SK-N-SH (cell line): ENCODE data around the gene MYOCD. TPM values are rescaled to one million over a fixed set of nuclear protein-coding genes. Genes with fewer than 3 reads are reported as not detected.

Source experiments
- CTCF ChIA-PET: fragments of 300-600, 350-600 bp; formaldehyde crosslinking; extraction: SDS; loops from one replicate; lab custom pipeline; 2021; lab: Yijun Ruan, JAX
- POLR2A ChIA-PET: fragments of 350-600 bp; sonication (Branson Sonifier 250); formaldehyde crosslinking; extraction: SDS; loops from one replicate; lab custom pipeline; 2020; ENCODE audit warnings: antibody characterized with exemption, inconsistent platforms; lab: Yijun Ruan, JAX
- DNase-seq: peaks from one replicate; pipeline ENCODE4 v3.0.0; 2012
- H2AFZ ChIP-seq: fragments of 200-600 bp; sonication (generic); 2 replicates; pipeline ENCODE4 v1.8.1; 2016; ENCODE audit warnings: antibody characterized with exemption, mild to moderate bottlenecking, low read depth
- H3F3A ChIP-seq: fragments of 200-600 bp; sonication (generic); replicated peaks from 2 replicates; pipeline ENCODE3; 2016; ENCODE audit warnings: antibody characterized with exemption, mild to moderate bottlenecking; ENCODE audit not compliant: insufficient read depth
- H3K27ac ChIP-seq, 2 experiments: fragments of 200-500 bp in 1 of 2; fragments of 200-600 bp in 1 of 2; sonication (Bioruptor generic) in 1 of 2; sonication (generic), shearing (Covaris generic) in 1 of 2; 2 replicates each; pipeline versions ENCODE4 v1.5.1 to v1.6.1; 2014 to 2016; ENCODE audit warnings: low read depth in 2 of 2, inconsistent platforms in 1 of 2, low read length in 1 of 2, mild to moderate bottlenecking in 1 of 2, mixed read lengths in 1 of 2
- H3K27me3 ChIP-seq: fragments of 200-600 bp; sonication (generic), shearing (Covaris generic); 2 replicates; pipeline ENCODE4 v1.6.1; 2016; ENCODE audit warnings: mixed run types; ENCODE audit not compliant: insufficient read depth
- H3K36me3 ChIP-seq, 2 experiments: fragments of 200-500 bp in 1 of 2; fragments of 200-600 bp in 1 of 2; sonication (Bioruptor generic) in 1 of 2; sonication (generic) in 1 of 2; replicated peaks in 1 of 2; 2 replicates each; pipeline versions ENCODE3 to v1.5.1; 2014 to 2016; ENCODE audit warnings: low read length in 1 of 2, mild to moderate bottlenecking in 1 of 2; ENCODE audit not compliant: insufficient read depth in 2 of 2, control insufficient read depth in 1 of 2
- H3K4me1 ChIP-seq, 2 experiments: fragments of 200-500 bp in 1 of 2; fragments of 200-600 bp in 1 of 2; sonication (Bioruptor generic) in 1 of 2; sonication (generic), shearing (Covaris generic) in 1 of 2; 2 replicates each; pipeline versions ENCODE4 v1.5.1 to v1.6.1; 2014 to 2016; ENCODE audit warnings: low read depth in 1 of 2, low read length in 1 of 2, mixed run types in 1 of 2; ENCODE audit not compliant: insufficient read depth in 2 of 2, control insufficient read depth in 1 of 2
- H3K4me2 ChIP-seq: fragments of 200-600 bp; sonication (generic), shearing (Covaris generic); 2 replicates; pipeline ENCODE4 v1.6.1; 2017; ENCODE audit warnings: mixed run types
- H3K4me3 ChIP-seq, 2 experiments: fragments of 200-500 bp in 1 of 2; fragments of 200-600 bp in 1 of 2; sonication (Bioruptor generic) in 1 of 2; sonication (generic), shearing (Covaris generic) in 1 of 2; 2 replicates each; pipeline versions ENCODE4 v1.5.1 to v1.8.1; 2014 to 2016; ENCODE audit warnings: low read depth in 2 of 2, inconsistent platforms in 1 of 2, low read length in 1 of 2, mild to moderate bottlenecking in 1 of 2, mixed read lengths in 1 of 2, moderate library complexity in 1 of 2
- H3K79me2 ChIP-seq: fragments of 200-600 bp; sonication (generic); 2 replicates; pipeline ENCODE4 v1.8.1; 2017; ENCODE audit warnings: mild to moderate bottlenecking; ENCODE audit not compliant: insufficient read depth
- H3K9ac ChIP-seq: fragments of 200-600 bp; sonication (generic); 2 replicates; pipeline ENCODE4 v1.6.1; 2017; ENCODE audit warnings: mixed run types
- H3K9me2 ChIP-seq: fragments of 200-600 bp; sonication (generic); 2 replicates; pipeline ENCODE4 v1.6.1; 2017; ENCODE audit warnings: mixed run types
- H3K9me3 ChIP-seq: fragments of 200-600 bp; sonication (generic); 2 replicates; pipeline ENCODE4 v1.6.1; 2017; ENCODE audit warnings: mixed run types, mild to moderate bottlenecking, moderate library complexity
- H4K20me1 ChIP-seq: fragments of 200-600 bp; sonication (generic); 2 replicates; pipeline ENCODE4 v1.6.1; 2017; ENCODE audit warnings: mild to moderate bottlenecking, mixed run types; ENCODE audit not compliant: insufficient read depth
- FOSL2 ChIP-seq: IDR thresholded peaks from 2 replicates; pipeline ENCODE4 v1.4.0; 2012; ENCODE audit warnings: low read depth, mild to moderate bottlenecking, moderate library complexity, borderline replicate concordance
- FOXJ3 ChIP-seq: sonication (generic); formaldehyde crosslinking; IDR thresholded peaks from 2 replicates; pipeline ENCODE4 v1.5.1; 2020; ENCODE audit warnings: mild to moderate bottlenecking, missing genetic modification reagents
- GABPA ChIP-seq: IDR thresholded peaks from 2 replicates; pipeline ENCODE4 v1.4.0; 2012; ENCODE audit warnings: low read depth, mild to moderate bottlenecking
- IRF3 ChIP-seq: fragments of 150-350 bp; IDR thresholded peaks from 2 replicates; pipeline ENCODE4 v1.6.1; 2016; ENCODE audit warnings: mild to moderate bottlenecking, low read depth, low read length
- JUND ChIP-seq: IDR thresholded peaks from 2 replicates; pipeline ENCODE4 v1.4.0; 2012
- MAX ChIP-seq: IDR thresholded peaks from 2 replicates; pipeline ENCODE4 v1.4.0; 2012; ENCODE audit warnings: low read depth
- MEF2A ChIP-seq: IDR thresholded peaks from 2 replicates; pipeline ENCODE4 v1.4.0; 2012; ENCODE audit warnings: low read depth, borderline replicate concordance
- REST ChIP-seq: IDR thresholded peaks from 2 replicates; pipeline ENCODE4 v1.6.1; 2012; ENCODE audit warnings: mild to moderate bottlenecking, low read depth, low read length, moderate library complexity
- SMC3 ChIP-seq: IDR thresholded peaks from 2 replicates; pipeline ENCODE4 v1.6.1; 2012; ENCODE audit warnings: low read depth, low read length, improper control_type of control experiment
- TAF1 ChIP-seq: IDR thresholded peaks from 2 replicates; pipeline ENCODE4 v1.6.1; 2012; ENCODE audit warnings: low read depth, mild to moderate bottlenecking, low read length, moderate library complexity, borderline replicate concordance
- TCF12 ChIP-seq: IDR thresholded peaks from 2 replicates; pipeline ENCODE4 v1.4.0; 2012
- USF2 ChIP-seq: fragments of 150-350 bp; IDR thresholded peaks from 2 replicates; pipeline ENCODE4 v1.6.1; 2017; ENCODE audit warnings: antibody characterized with exemption, low read length, low read depth, borderline replicate concordance
- WGBS: methylation state at CpG from one replicate; pipeline ENCODE4 v1.1.6; 2017; ENCODE audit warnings: low lambda C conversion rate; 5-methylcytosine and 5-hydroxymethylcytosine counted together
- polyA plus RNA-seq, 3 experiments: library from polyadenylated mRNA; depleted of rRNA; stranded (reverse); fragments of >200 nt; gene quantifications; 2 replicates each; pipeline ENCODE4 v1.2.3, GENCODE V29; 2012

Gene MYOCD
- polyA plus RNA-seq, 1 of the 3 experiments (the other 2 are of a cell fraction), result not detected

- Histone ChIP-seq H2AFZ (no peak overlapping the region), H3K79me2 (no peaks in the 10 kb centered on the region), H3K4me1 (no peaks in the 10 kb centered on the region), H3K4me2 (no peak overlapping the region), H3K9me2 (no peaks in the 10 kb centered on the region), H3K27ac (no peak overlapping the region), H3K9ac (no peak overlapping the region), H4K20me1 (no peaks in the 10 kb centered on the region), H3F3A (peaks cover 4% of the 10 kb centered on the region), H3K36me3 (no peaks in the 10 kb centered on the region), H3K4me3 (no peak overlapping the region), H3K9me3 (no peaks in the 10 kb centered on the region), H3K27me3 (peaks cover 10% of the 10 kb centered on the region; the same call in 1 of the 2 replicates)
- DNase-seq, result no peak
- TF ChIP-seq FOSL2, result 0 out of 2 replicates have a peak, but pooled peaks have one; percentile 16
- no peak for TF ChIP-seq JUND
- 0% methylated on average over 2 of the region's 2 CpGs for WGBS
- CTCF ChIA-PET, result no interaction called here
- POLR2A ChIA-PET, result no interaction called here
Observed at GRCh38 chr17:12637015-12637414, 28.7 kb upstream of the MYOCD start.

- ChIA-PET POLR2A (no interaction called here), CTCF (no interaction called here)
- Histone ChIP-seq H3K9me2 (no peaks in the 10 kb centered on the region), H2AFZ (no peak overlapping the region), H3F3A (peaks cover 4% of the 10 kb centered on the region), H3K4me3 (no peak overlapping the region), H3K4me2 (no peak overlapping the region), H3K27ac (no peak overlapping the region), H3K9me3 (no peaks in the 10 kb centered on the region), H3K4me1 (no peaks in the 10 kb centered on the region), H4K20me1 (no peaks in the 10 kb centered on the region), H3K36me3 (no peaks in the 10 kb centered on the region), H3K9ac (no peak overlapping the region), H3K27me3 (peaks cover 10% of the 10 kb centered on the region; the same call in 1 of the 2 replicates), H3K79me2 (no peaks in the 10 kb centered on the region)
- TF ChIP-seq GABPA (no peak), FOXJ3 (no peak), TCF12 (no peak), REST (no peak), IRF3 (no peak), TAF1 (no peak), MAX (no peak), USF2 (no peak), SMC3 (no peak), JUND (no peak), MEF2A (no peak)
- no peak for DNase-seq
- 15% methylated on average over 11 of the region's 11 CpGs for WGBS
Observed at GRCh38 chr17:12637745-12638651, 27.7 kb upstream of the MYOCD start.
